HUES6 (cell line): ENCODE measurements around the gene IL6.

Experiments
- H3K27ac ChIP-seq: 2 replicates; pipeline ENCODE4 v1.7.0; 2013; ENCODE audit warnings: low read depth, mild to moderate bottlenecking, low read length, inconsistent platforms
- H3K27me3 ChIP-seq: 2 replicates; pipeline ENCODE4 v1.6.1; 2013; ENCODE audit warnings: low read length; ENCODE audit not compliant: control insufficient read depth, insufficient read depth
- H3K36me3 ChIP-seq: 2 replicates; pipeline ENCODE4 v1.6.1; 2013; ENCODE audit warnings: low read length; ENCODE audit not compliant: control insufficient read depth, insufficient read depth
- H3K4me1 ChIP-seq: 2 replicates; pipeline ENCODE4 v1.6.1; 2013; ENCODE audit warnings: low read length; ENCODE audit not compliant: control insufficient read depth, insufficient read depth
- H3K4me3 ChIP-seq: 2 replicates; pipeline ENCODE4 v1.5.1; 2013; ENCODE audit warnings: low read depth, low read length
- H3K9ac ChIP-seq: one replicate; pipeline ENCODE4 v1.6.1; 2013; ENCODE audit warnings: mild to moderate bottlenecking, low read length
- H3K9me3 ChIP-seq: 2 replicates; pipeline ENCODE4 v1.6.1; 2013; ENCODE audit warnings: low read depth, low read length; ENCODE audit not compliant: control insufficient read depth, insufficient read depth

The IL6 gene

GRCh38 chr7:22726345-22726906 is 574 bp upstream of the IL6 start:
- H3K36me3 ChIP-seq, result peaks cover 15% of the 10 kb centered on the region; the same call in 1 of the 2 replicates
- peaks cover 38% of the 10 kb centered on the region for H3K4me1 ChIP-seq
- H3K9ac ChIP-seq, result peak overlapping the region; percentile 82
- H3K27ac ChIP-seq, result peak overlapping the region; percentile 56; the same call in 1 of the 2 replicates
- H3K4me3 ChIP-seq, result peak overlapping the region; percentile 46
- no peaks in the 10 kb centered on the region for H3K9me3 ChIP-seq
- H3K27me3 ChIP-seq, result no peaks in the 10 kb centered on the region

- Histone ChIP-seq H3K9me3 (no peaks in the 10 kb centered on the region), H3K36me3 (peaks cover 15% of the 10 kb centered on the region; the same call in 1 of the 2 replicates), H3K4me1 (peaks cover 36% of the 10 kb centered on the region), H3K27me3 (no peaks in the 10 kb centered on the region), H3K9ac (peak overlapping the region; percentile 82), H3K4me3 (peak overlapping the region; percentile 46), H3K27ac (no peak overlapping the region)
These were observed 675 bp downstream of the IL6 start for GRCh38 chr7:22727714-22728035.

- no peaks in the 10 kb centered on the region for H3K9me3 ChIP-seq
- no peak overlapping the region for H3K9ac ChIP-seq
- peak overlapping the region; percentile 46; the same call in 1 of the 2 replicates for H3K4me3 ChIP-seq
- H3K36me3 ChIP-seq, result peaks cover 15% of the 10 kb centered on the region; the same call in 1 of the 2 replicates
- H3K27ac ChIP-seq, result no peak overlapping the region
- peaks cover 31% of the 10 kb centered on the region for H3K4me1 ChIP-seq
- no peaks in the 10 kb centered on the region for H3K27me3 ChIP-seq
These were observed 1.5 kb downstream of the IL6 start for GRCh38 chr7:22728401-22729029.

GRCh38 chr7:22729180-22729825 is 2.3 kb downstream of the IL6 start:
- Histone ChIP-seq H3K27ac (no peak overlapping the region), H3K4me1 (peaks cover 30% of the 10 kb centered on the region), H3K27me3 (no peaks in the 10 kb centered on the region), H3K9ac (no peak overlapping the region), H3K36me3 (peaks cover 15% of the 10 kb centered on the region; the same call in 1 of the 2 replicates), H3K9me3 (no peaks in the 10 kb centered on the region), H3K4me3 (no peak overlapping the region)

- Histone ChIP-seq H3K4me3 (no peak overlapping the region), H3K9me3 (no peaks in the 10 kb centered on the region), H3K9ac (no peak overlapping the region), H3K36me3 (peaks cover 15% of the 10 kb centered on the region; the same call in 1 of the 2 replicates), H3K27me3 (no peaks in the 10 kb centered on the region), H3K27ac (no peak overlapping the region), H3K4me1 (peaks cover 22% of the 10 kb centered on the region)
These were observed 3.2 kb downstream of the IL6 start for GRCh38 chr7:22730066-22730710.

- peaks cover 13% of the 10 kb centered on the region for H3K4me1 ChIP-seq
- no peaks in the 10 kb centered on the region for H3K9me3 ChIP-seq
- no peaks in the 10 kb centered on the region for H3K27me3 ChIP-seq
- H3K36me3 ChIP-seq, result peaks cover 15% of the 10 kb centered on the region; the same call in 1 of the 2 replicates
- H3K27ac ChIP-seq, result no peak overlapping the region
- H3K9ac ChIP-seq, result no peak overlapping the region
- H3K4me3 ChIP-seq, result no peak overlapping the region
These were observed 4.1 kb downstream of the IL6 start for GRCh38 chr7:22730921-22731654.

GRCh38 chr7:22731766-22732165 is 4.8 kb downstream of the IL6 start:
- Histone ChIP-seq H3K36me3 (peaks cover 15% of the 10 kb centered on the region; the same call in 1 of the 2 replicates), H3K9me3 (no peaks in the 10 kb centered on the region), H3K9ac (no peak overlapping the region), H3K27ac (no peak overlapping the region), H3K27me3 (no peaks in the 10 kb centered on the region), H3K4me3 (no peak overlapping the region), H3K4me1 (peaks cover 11% of the 10 kb centered on the region; the same call in 1 of the 2 replicates)

- H3K9me3 ChIP-seq, result no peaks in the 10 kb centered on the region
- no peak overlapping the region for H3K27ac ChIP-seq
- no peak overlapping the region for H3K9ac ChIP-seq
These were observed 5.6 kb downstream of the IL6 start for GRCh38 chr7:22732556-22733126.

GRCh38 chr7:22733761-22734160 is 6.8 kb downstream of the IL6 start:
- Histone ChIP-seq H3K4me3 (no peak overlapping the region), H3K9ac (no peak overlapping the region), H3K4me1 (no peaks in the 10 kb centered on the region; the same call in 1 of the 2 replicates), H3K27ac (no peak overlapping the region), H3K36me3 (peaks cover 15% of the 10 kb centered on the region; the same call in 1 of the 2 replicates), H3K27me3 (no peaks in the 10 kb centered on the region), H3K9me3 (no peaks in the 10 kb centered on the region)

More at GRCh38 chr7:22732556-22733126, 5.6 kb downstream of the IL6 start:
- H3K4me1 ChIP-seq, result peaks cover 7% of the 10 kb centered on the region; the same call in 1 of the 2 replicates
- no peak overlapping the region for H3K4me3 ChIP-seq
- no peaks in the 10 kb centered on the region for H3K27me3 ChIP-seq
- peaks cover 15% of the 10 kb centered on the region; the same call in 1 of the 2 replicates for H3K36me3 ChIP-seq

- H3K4me3 ChIP-seq, result no peak overlapping the region
- no peaks in the 10 kb centered on the region for H3K4me1 ChIP-seq
- no peaks in the 10 kb centered on the region for H3K36me3 ChIP-seq
- no peak overlapping the region for H3K27ac ChIP-seq
- H3K27me3 ChIP-seq, result no peaks in the 10 kb centered on the region
- no peaks in the 10 kb centered on the region for H3K9me3 ChIP-seq
- H3K9ac ChIP-seq, result no peak overlapping the region
These were observed 16.0 kb downstream of the IL6 start for GRCh38 chr7:22743014-22743413.
